Trophoblast cell (in vitro differentiated cells and primary cell): ENCODE data around the gene C2orf15.
A peak's percentile ranks its signal among the peaks of the same experiment; 100 is the strongest.
"Not testable (repeated sequence)": the region's sequence is repeated elsewhere in the genome, so short reads cannot be mapped to it uniquely, and the experiment has no call there.

ENCODE experiments used
- DNase-seq, 2 donors: peaks; one replicate each; pipeline ENCODE4 v3.0.0-alpha.2; 2016
- H2AFZ ChIP-seq: 2 replicates; pipeline ENCODE4 v1.6.1; 2013; ENCODE audit warnings: low read length, moderate library complexity, mild to moderate bottlenecking; ENCODE audit not compliant: insufficient read depth, poor library complexity
- H2AK5ac ChIP-seq: 2 replicates; pipeline ENCODE4 v1.6.1; 2013; ENCODE audit warnings: mild to moderate bottlenecking, low read length
- H2BK120ac ChIP-seq: 2 replicates; pipeline ENCODE4 v1.6.1; 2013; ENCODE audit warnings: low read length, mild to moderate bottlenecking, moderate library complexity; ENCODE audit not compliant: insufficient read depth, poor library complexity
- H2BK12ac ChIP-seq: 2 replicates; pipeline ENCODE4 v1.6.1; 2013; ENCODE audit warnings: mild to moderate bottlenecking, low read length, moderate library complexity
- H2BK5ac ChIP-seq: 2 replicates; pipeline ENCODE4 v1.6.1; 2013; ENCODE audit warnings: low read length, low read depth, moderate library complexity, mild to moderate bottlenecking; ENCODE audit not compliant: poor library complexity
- H3K14ac ChIP-seq: 2 replicates; pipeline ENCODE4 v1.6.1; 2013; ENCODE audit warnings: mild to moderate bottlenecking, low read length
- H3K18ac ChIP-seq: 2 replicates; pipeline ENCODE4 v1.6.1; 2013; ENCODE audit warnings: mild to moderate bottlenecking, low read length
- H3K23ac ChIP-seq: 2 replicates; pipeline ENCODE4 v1.6.1; 2013; ENCODE audit warnings: low read length
- H3K27ac ChIP-seq: 2 replicates; pipeline ENCODE4 v1.5.1; 2013; ENCODE audit warnings: low read depth, mild to moderate bottlenecking, inconsistent platforms, low read length, moderate library complexity
- H3K27me3 ChIP-seq: 2 replicates; pipeline ENCODE4 v1.6.1; 2013; ENCODE audit warnings: inconsistent platforms, mild to moderate bottlenecking, low read length, moderate library complexity; ENCODE audit not compliant: insufficient read depth
- H3K36me3 ChIP-seq, 2 experiments: 1 replicate in 1 of 2; 2 replicates in 1 of 2; pipeline ENCODE4 v1.6.1; 2013; ENCODE audit warnings: low read length in 2 of 2, mild to moderate bottlenecking in 2 of 2, moderate library complexity in 1 of 2; ENCODE audit not compliant: insufficient read depth in 2 of 2, control insufficient read depth in 1 of 2
- H3K4ac ChIP-seq: 2 replicates; pipeline ENCODE4 v1.6.1; 2013; ENCODE audit warnings: low read depth, mild to moderate bottlenecking, low read length, moderate library complexity
- H3K4me1 ChIP-seq, 2 experiments: 1 replicate in 1 of 2; 2 replicates in 1 of 2; pipeline ENCODE4 v1.6.1; 2013; ENCODE audit warnings: low read length in 2 of 2, mild to moderate bottlenecking in 2 of 2, moderate library complexity in 1 of 2; ENCODE audit not compliant: insufficient read depth in 2 of 2, control insufficient read depth in 1 of 2
- H3K4me2 ChIP-seq: 2 replicates; pipeline ENCODE4 v1.6.1; 2013; ENCODE audit warnings: inconsistent platforms, mild to moderate bottlenecking, low read length, moderate library complexity
- H3K4me3 ChIP-seq: 2 replicates; pipeline ENCODE4 v1.5.1; 2013; ENCODE audit warnings: mild to moderate bottlenecking, low read depth, low read length, inconsistent platforms
- H3K79me1 ChIP-seq: one replicate; pipeline ENCODE4 v1.6.1; 2013; ENCODE audit warnings: low read length
- H3K79me2 ChIP-seq: 2 replicates; pipeline ENCODE4 v1.6.1; 2013; ENCODE audit warnings: low read length, mild to moderate bottlenecking; ENCODE audit not compliant: control insufficient read depth, insufficient read depth, poor library complexity
- H3K9ac ChIP-seq: 2 replicates; pipeline ENCODE4 v1.6.1; 2013; ENCODE audit warnings: mild to moderate bottlenecking, low read length
- H3K9me3 ChIP-seq: 2 replicates; pipeline ENCODE4 v1.6.1; 2013; ENCODE audit warnings: low read depth, mild to moderate bottlenecking, control low read depth, inconsistent platforms, low read length; ENCODE audit not compliant: insufficient read depth
- H4K12ac ChIP-seq: 2 replicates; pipeline ENCODE4 v1.6.1; 2013; ENCODE audit warnings: low read depth, mild to moderate bottlenecking, low read length, moderate library complexity
- H4K8ac ChIP-seq: 2 replicates; pipeline ENCODE4 v1.6.1; 2013; ENCODE audit warnings: low read depth, mild to moderate bottlenecking, low read length, moderate library complexity
- H4K91ac ChIP-seq: one replicate; pipeline ENCODE4 v1.6.1; 2013; ENCODE audit warnings: low read depth, mild to moderate bottlenecking, low read length, moderate library complexity
- WGBS: extraction: QIAGEN DNeasy Blood & Tissue Kit; methylation state at CpG from one replicate; pipeline ENCODE4 v1.1.7; 2013; ENCODE audit warnings: missing lambda C conversion rate; ENCODE audit not compliant: insufficient read length, insufficient coverage; ENCODE audit errors: extremely low coverage; 5-methylcytosine and 5-hydroxymethylcytosine counted together

Gene C2orf15

DNA sequence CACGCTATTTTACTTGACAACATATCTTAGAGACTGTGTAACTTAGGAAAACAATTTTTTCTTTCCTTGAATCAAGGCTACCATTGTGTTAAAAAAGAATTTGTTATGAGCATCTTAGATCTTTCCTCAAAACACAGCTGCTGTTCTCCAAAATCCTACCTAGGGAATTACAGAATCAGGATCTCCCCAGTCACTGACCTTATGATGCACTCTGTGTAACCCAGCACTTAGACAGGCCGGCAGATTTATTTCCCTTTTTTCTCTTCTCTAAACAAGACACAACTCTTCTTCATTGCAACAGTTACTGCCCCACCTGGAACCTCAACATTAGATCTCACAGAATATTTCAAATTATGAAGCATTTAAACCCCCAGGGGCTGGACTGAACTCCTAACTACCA, 13.5 kb upstream of the C2orf15 start:
- H4K12ac ChIP-seq = no peak overlapping the region
- H2BK5ac ChIP-seq = no peak overlapping the region
- no peak overlapping the region for H2AK5ac ChIP-seq
- no peak overlapping the region for H4K8ac ChIP-seq
- H3K14ac ChIP-seq = no peak overlapping the region
- H3K79me1 ChIP-seq = no peaks in the 10 kb centered on the region
- no peak overlapping the region for H2AFZ ChIP-seq
- no peaks in the 10 kb centered on the region for H3K4me1 ChIP-seq
- H4K91ac ChIP-seq = no peak overlapping the region
- peaks cover 1% of the 10 kb centered on the region for H3K9me3 ChIP-seq
- WGBS = no CpG with 5 or more reads among the region's 2 CpGs
- no peak overlapping the region for H3K27ac ChIP-seq
- no peak overlapping the region for H3K4me3 ChIP-seq
- no peaks in the 10 kb centered on the region for H3K27me3 ChIP-seq
- no peaks in the 10 kb centered on the region for H3K79me2 ChIP-seq
- H3K4me2 ChIP-seq = no peak overlapping the region
- H3K4ac ChIP-seq = no peak overlapping the region
- H3K18ac ChIP-seq = no peak overlapping the region
- no peak for DNase-seq
- no peak overlapping the region for H2BK120ac ChIP-seq
- no peak overlapping the region for H2BK12ac ChIP-seq
- no peak overlapping the region for H3K9ac ChIP-seq
- peaks cover 5 to 6% of the 10 kb centered on the region in 2 experiments for H3K36me3 ChIP-seq
- H3K23ac ChIP-seq = no peak overlapping the region

DNA sequence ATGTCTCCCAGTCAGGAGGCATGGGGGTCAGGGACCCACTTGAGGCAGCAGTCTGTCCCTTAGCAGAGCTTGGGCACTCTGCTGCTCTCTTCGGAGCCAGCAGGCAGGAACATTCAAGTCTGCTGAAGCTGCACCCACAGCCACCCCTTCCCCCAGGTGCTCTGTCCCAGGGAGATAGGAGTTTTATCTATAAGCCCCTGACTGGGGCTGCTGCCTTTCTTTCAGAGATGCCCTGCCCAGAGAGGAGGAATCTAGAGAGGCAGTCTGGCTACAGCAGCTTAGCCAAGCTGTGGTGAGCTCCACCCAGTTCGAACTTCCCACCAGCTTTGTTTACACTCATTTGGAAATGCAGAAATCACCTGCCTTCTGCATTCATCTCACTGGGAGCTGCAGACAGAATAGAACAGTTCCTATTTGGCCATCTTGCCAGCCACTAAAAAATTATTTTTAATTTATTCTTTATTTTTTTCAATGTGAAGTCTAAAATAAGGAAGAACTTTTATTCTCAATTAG, 6.4 kb upstream of the C2orf15 start:
- H4K12ac ChIP-seq, H4K8ac ChIP-seq, H4K91ac ChIP-seq, H3K9me3 ChIP-seq, H3K9ac ChIP-seq, H3K4me1 ChIP-seq, H3K23ac ChIP-seq, H2BK12ac ChIP-seq, H3K18ac ChIP-seq, H3K27ac ChIP-seq, H3K36me3 ChIP-seq, H3K79me2 ChIP-seq, H2BK5ac ChIP-seq, H3K27me3 ChIP-seq, H3K14ac ChIP-seq, H3K79me1 ChIP-seq, H3K4me3 ChIP-seq, H3K4ac ChIP-seq, H2AFZ ChIP-seq, DNase-seq, H2BK120ac ChIP-seq, H3K4me2 ChIP-seq, H2AK5ac ChIP-seq: not testable (repeated sequence)
- no CpG with 5 or more reads among the region's 2 CpGs for WGBS

DNA sequence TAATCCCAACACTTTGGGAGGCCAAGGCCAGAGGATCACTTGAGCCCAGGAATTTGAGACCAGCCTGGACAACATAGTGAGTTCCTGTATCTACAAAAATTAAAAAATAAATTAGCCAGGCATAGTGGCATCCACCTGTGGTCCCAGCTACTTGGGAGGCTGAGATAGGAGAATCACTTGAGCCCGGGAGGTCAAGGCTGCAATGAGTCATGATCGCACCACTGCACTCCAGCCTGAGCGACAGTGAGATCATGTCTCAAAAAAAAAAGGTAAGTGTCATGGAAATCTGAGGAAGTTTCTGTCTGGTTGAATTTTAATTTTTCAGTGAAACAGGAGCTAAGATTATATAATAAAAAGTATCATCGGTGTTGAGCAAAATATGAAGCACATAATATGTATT, 2.5 kb upstream of the C2orf15 start:
- no peaks in the 10 kb centered on the region for H3K27me3 ChIP-seq
- H3K27ac ChIP-seq = no peak overlapping the region
- H3K9me3 ChIP-seq = no peaks in the 10 kb centered on the region
- H2AFZ ChIP-seq = no peak overlapping the region
- no peak overlapping the region for H4K91ac ChIP-seq
- no peaks in the 10 kb centered on the region for H3K36me3 ChIP-seq
- no peak overlapping the region for H3K4me3 ChIP-seq
- H3K9ac ChIP-seq = no peak overlapping the region
- no peaks in the 10 kb centered on the region for H3K4me1 ChIP-seq
- no peak overlapping the region for H2BK12ac ChIP-seq
- H3K18ac ChIP-seq = no peak overlapping the region
- H4K12ac ChIP-seq = no peak overlapping the region
- H2BK5ac ChIP-seq = no peak overlapping the region
- no peak overlapping the region for H3K4ac ChIP-seq
- H3K79me2 ChIP-seq = peaks cover 4% of the 10 kb centered on the region
- no peak for DNase-seq
- H3K79me1 ChIP-seq = peaks cover 7% of the 10 kb centered on the region
- H4K8ac ChIP-seq = no peak overlapping the region
- no peak overlapping the region for H2AK5ac ChIP-seq
- no peak overlapping the region for H3K23ac ChIP-seq
- no peak overlapping the region for H2BK120ac ChIP-seq
- no CpG with 5 or more reads among the region's 4 CpGs for WGBS
- H3K14ac ChIP-seq = no peak overlapping the region
- H3K4me2 ChIP-seq = no peak overlapping the region

DNA sequence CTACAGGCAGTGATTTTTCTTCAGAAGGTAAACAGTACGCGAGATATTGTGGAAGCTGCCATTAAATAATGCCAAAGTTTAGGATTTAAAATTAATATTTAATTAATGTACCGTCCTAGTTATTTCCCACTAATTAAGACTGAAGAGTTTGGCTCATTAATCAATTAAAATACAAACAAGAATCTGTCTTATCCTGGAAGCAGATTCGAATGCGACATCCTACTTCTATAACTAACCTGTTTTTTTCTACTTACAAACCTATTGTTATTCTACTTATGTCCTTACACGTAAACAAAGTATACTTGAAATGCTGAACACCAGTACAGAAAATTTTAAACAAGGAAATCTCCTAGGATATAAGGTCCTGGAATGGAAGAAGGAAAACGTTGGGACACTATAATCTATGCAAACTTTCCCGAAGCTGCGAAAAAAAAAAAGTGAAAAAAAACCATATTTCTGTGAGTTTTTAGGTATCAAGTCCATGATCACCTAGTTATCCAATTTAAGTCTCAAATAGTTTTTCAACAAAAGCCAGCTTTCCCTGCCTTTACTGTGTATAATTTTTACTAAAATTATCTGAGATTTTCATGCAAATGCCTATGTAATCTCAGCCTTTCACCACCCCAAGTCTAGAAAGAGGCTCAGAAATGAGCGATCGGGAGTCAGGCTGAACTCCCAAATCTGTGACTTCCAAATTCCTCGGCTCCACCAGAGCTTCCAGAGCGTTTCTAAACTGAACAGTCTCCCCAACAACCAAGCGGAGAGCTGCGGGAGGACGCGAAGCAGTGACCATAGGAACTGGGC, 1.2 kb upstream of the C2orf15 start:
- no CpG with 5 or more reads among the region's 17 CpGs for WGBS
- H4K8ac ChIP-seq = peak overlapping the region; percentile 70

More for the DNA sequence above, 1.2 kb upstream of the C2orf15 start:
- no peaks in the 10 kb centered on the region for H3K36me3 ChIP-seq
- no peak overlapping the region for H4K12ac ChIP-seq
- peak overlapping the region; percentile 89 for H3K14ac ChIP-seq
- no peak overlapping the region for H2AK5ac ChIP-seq
- peak overlapping the region; percentile 21 for H3K18ac ChIP-seq
- peak overlapping the region; percentile 50 for H3K27ac ChIP-seq
- DNase-seq = no peak
- peak overlapping the region; percentile 98 for H3K4me2 ChIP-seq
- no peak overlapping the region for H3K23ac ChIP-seq
- H3K79me2 ChIP-seq = peaks cover 4% of the 10 kb centered on the region
- H3K27me3 ChIP-seq = no peaks in the 10 kb centered on the region
- H3K9me3 ChIP-seq = no peaks in the 10 kb centered on the region
- H3K9ac ChIP-seq = peak overlapping the region; percentile 85
- H3K4me3 ChIP-seq = peak overlapping the region; percentile 82
- no peak overlapping the region for H2BK5ac ChIP-seq
- H2BK120ac ChIP-seq = peak overlapping the region; percentile 4
- peak overlapping the region; percentile 33 for H3K4ac ChIP-seq
- no peaks in the 10 kb centered on the region for H3K4me1 ChIP-seq
- H2AFZ ChIP-seq = peak overlapping the region; percentile 95
- no peak overlapping the region for H2BK12ac ChIP-seq
- peaks cover 7% of the 10 kb centered on the region for H3K79me1 ChIP-seq
- H4K91ac ChIP-seq = peak overlapping the region; percentile 32
